Astrocyte (in vitro differentiated cells and primary cell): ENCODE data around the gene MDFI. TPM values are rescaled to one million over a fixed set of nuclear protein-coding genes. Genes with fewer than 3 reads are reported as not detected.
A peak's percentile ranks its signal among the peaks of the same experiment; 100 is the strongest.

ENCODE experiments used
- DNase-seq: peaks from one replicate; pipeline ENCODE4 v3.0.0-alpha.2; 2010; ENCODE audit warnings: low read depth
- FAIRE-seq: peaks from 2 replicates; lab custom pipeline; 2011; peaks lifted over from hg19 to GRCh38; lab: Jason Lieb, UNC
- H2AFZ ChIP-seq: 2 replicates; pipeline ENCODE4 v1.6.0; 2012; ENCODE audit warnings: low read depth, low read length, inconsistent platforms
- H3K27ac ChIP-seq: 2 replicates; pipeline ENCODE4 v1.5.1; 2011; ENCODE audit warnings: low read depth, low read length, inconsistent platforms
- H3K27me3 ChIP-seq: 2 replicates; pipeline ENCODE4 v1.6.0; 2011; ENCODE audit warnings: low read length, inconsistent platforms; ENCODE audit not compliant: insufficient read depth
- H3K36me3 ChIP-seq: 2 replicates; pipeline ENCODE4 v1.5.1; 2011; ENCODE audit warnings: low read length, inconsistent platforms; ENCODE audit not compliant: insufficient read depth
- H3K4me1 ChIP-seq: 2 replicates; pipeline ENCODE4 v1.5.1; 2011; ENCODE audit warnings: low read length, inconsistent platforms; ENCODE audit not compliant: insufficient read depth
- H3K4me2 ChIP-seq: 2 replicates; pipeline ENCODE4 v1.6.0; 2012; ENCODE audit warnings: low read length, inconsistent platforms
- H3K4me3 ChIP-seq: 2 replicates; pipeline ENCODE4 v1.5.1; 2011; ENCODE audit warnings: low read depth, mild to moderate bottlenecking, low read length, inconsistent platforms; ENCODE audit not compliant: insufficient read depth
- H3K79me2 ChIP-seq: 2 replicates; pipeline ENCODE4 v1.6.0; 2012; ENCODE audit warnings: mild to moderate bottlenecking, low read length, inconsistent platforms; ENCODE audit not compliant: insufficient read depth
- H3K9ac ChIP-seq: 2 replicates; pipeline ENCODE4 v1.6.0; 2012; ENCODE audit warnings: mild to moderate bottlenecking, low read length, inconsistent platforms
- H3K9me3 ChIP-seq: 2 replicates; pipeline ENCODE4 v1.5.1; 2012; ENCODE audit warnings: low read depth, mild to moderate bottlenecking, low read length, inconsistent platforms; ENCODE audit not compliant: insufficient read depth
- H4K20me1 ChIP-seq: 2 replicates; pipeline ENCODE4 v1.6.0; 2012; ENCODE audit warnings: low read length, inconsistent platforms; ENCODE audit not compliant: insufficient read depth
- H3K27ac Mint-ChIP-seq: one replicate; pipeline ENCODE4 v1.8.0; 2021; ENCODE audit warnings: mild to moderate bottlenecking, mixed read lengths; ENCODE audit not compliant: unreplicated experiment
- H3K27me3 Mint-ChIP-seq: one replicate; pipeline ENCODE4 v1.8.0; 2021; ENCODE audit warnings: low read depth, mixed read lengths; ENCODE audit not compliant: unreplicated experiment
- H3K36me3 Mint-ChIP-seq: one replicate; pipeline ENCODE4 v1.8.0; 2021; ENCODE audit warnings: low read depth, mixed read lengths; ENCODE audit not compliant: unreplicated experiment
- H3K4me1 Mint-ChIP-seq: one replicate; pipeline ENCODE4 v1.8.0; 2021; ENCODE audit warnings: low read depth, mixed read lengths; ENCODE audit not compliant: unreplicated experiment
- H3K4me3 Mint-ChIP-seq: one replicate; pipeline ENCODE4 v1.8.0; 2021; ENCODE audit warnings: mild to moderate bottlenecking, moderate library complexity, mixed read lengths; ENCODE audit not compliant: unreplicated experiment
- H3K9me3 Mint-ChIP-seq: one replicate; pipeline ENCODE4 v1.8.0; 2021; ENCODE audit warnings: mild to moderate bottlenecking, mixed read lengths; ENCODE audit not compliant: unreplicated experiment
- CTCF ChIP-seq: IDR thresholded peaks from 2 replicates; pipeline ENCODE4 v1.5.1; 2011; ENCODE audit warnings: low read depth, mild to moderate bottlenecking, inconsistent platforms, low read length, moderate library complexity; ENCODE audit not compliant: insufficient read depth
- EZH2 ChIP-seq: IDR thresholded peaks from 2 replicates; pipeline ENCODE4 v1.6.1; 2012; ENCODE audit warnings: mild to moderate bottlenecking, low read length, inconsistent platforms; ENCODE audit not compliant: insufficient read depth
- total RNA-seq: library from RNA; stranded (reverse); gene quantifications from 2 replicates; pipeline ENCODE4 v1.2.1, GENCODE V29; 2021

MDFI gene
- total RNA-seq, 1 donor from 2014 or later = 144 TPM

GRCh38 chr6:41636833-41637193, 1.5 kb upstream of the MDFI start:
- Histone ChIP-seq H4K20me1 (peaks cover 30% of the 10 kb centered on the region), H3K4me1 (peaks cover 38% of the 10 kb centered on the region), H2AFZ (peak overlapping the region; percentile 79), H3K27me3 (peaks cover 4% of the 10 kb centered on the region), H3K4me2 (peak overlapping the region; percentile 98), H3K4me3 (peak overlapping the region; percentile 71), H3K9ac (peak overlapping the region; percentile 71), H3K79me2 (peaks cover 27% of the 10 kb centered on the region), H3K9me3 (no peaks in the 10 kb centered on the region), H3K36me3 (no peaks in the 10 kb centered on the region), H3K27ac (no peak overlapping the region)
- no peaks in the 10 kb centered on the region for H3K9me3 Mint-ChIP-seq
- H3K4me3 Mint-ChIP-seq = peak overlapping the region; percentile 85
- FAIRE-seq (no peak), DNase-seq (no peak)
- peaks cover 44% of the 10 kb centered on the region for H3K4me1 Mint-ChIP-seq
- peaks cover 1% of the 10 kb centered on the region for H3K27me3 Mint-ChIP-seq
- H3K27ac Mint-ChIP-seq = peak overlapping the region; percentile 63
- H3K36me3 Mint-ChIP-seq = peaks cover 13% of the 10 kb centered on the region
- no peak for TF ChIP-seq EZH2
- no peak for TF ChIP-seq CTCF

DNA sequence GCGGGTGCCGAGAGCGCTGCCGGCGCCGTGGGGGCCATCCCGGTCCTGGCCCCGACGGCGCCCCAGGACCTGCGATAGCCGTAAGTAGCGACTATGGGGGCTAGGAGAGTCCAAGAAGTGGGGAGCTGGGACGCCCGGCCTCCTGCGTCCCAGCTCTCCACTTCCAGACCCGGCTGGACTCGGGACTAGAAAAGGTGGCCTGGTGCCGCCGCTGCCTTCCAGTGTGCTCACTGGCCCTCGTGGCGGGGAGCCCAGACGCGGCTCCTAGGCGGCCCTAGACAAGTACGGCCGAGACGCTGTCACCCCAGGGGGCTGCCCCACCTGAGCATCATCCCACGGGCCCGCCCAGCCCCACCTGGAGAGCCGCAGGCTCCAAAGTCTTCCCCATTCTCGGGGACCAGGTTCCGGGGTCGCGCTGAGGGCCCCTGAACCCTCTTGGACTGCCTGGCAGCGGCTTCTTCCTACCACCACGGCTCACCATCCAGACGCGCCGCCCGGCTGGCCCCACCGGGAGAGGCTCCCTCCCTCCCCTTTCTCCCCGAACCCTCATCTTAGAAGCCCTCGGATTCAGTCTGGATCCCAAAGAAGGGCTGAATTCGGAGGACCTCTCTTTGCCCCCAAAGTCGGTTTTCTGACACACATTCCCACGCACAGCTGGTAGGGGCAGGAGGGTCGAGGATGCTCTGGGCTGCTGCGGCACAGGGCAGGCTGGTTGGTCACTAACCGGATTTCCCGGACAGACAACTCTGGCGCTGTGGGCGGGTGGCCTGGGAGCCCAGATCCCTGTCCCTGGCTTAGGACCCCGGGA, 870 bp upstream of the MDFI start:
- Mint-ChIP-seq H3K27me3 (no peaks in the 10 kb centered on the region), H3K9me3 (no peaks in the 10 kb centered on the region), H3K36me3 (peaks cover 15% of the 10 kb centered on the region), H3K27ac (peak overlapping the region; percentile 92), H3K4me3 (peak overlapping the region; percentile 93), H3K4me1 (peaks cover 49% of the 10 kb centered on the region)
- H3K27ac ChIP-seq = no peak overlapping the region
- peak overlapping the region; percentile 98 for H3K4me2 ChIP-seq
- no peak for TF ChIP-seq CTCF
- peak; percentile 79 for TF ChIP-seq EZH2
- H3K36me3 ChIP-seq = no peaks in the 10 kb centered on the region
- peak overlapping the region; percentile 71 for H3K9ac ChIP-seq
- FAIRE-seq (no peak), DNase-seq (no peak)
- peak overlapping the region; percentile 71 for H3K4me3 ChIP-seq
- peaks cover 36% of the 10 kb centered on the region for H4K20me1 ChIP-seq
- no peaks in the 10 kb centered on the region for H3K9me3 ChIP-seq
- H3K79me2 ChIP-seq = peaks cover 28% of the 10 kb centered on the region
- H2AFZ ChIP-seq = peak overlapping the region; percentile 79
- H3K27me3 ChIP-seq = no peaks in the 10 kb centered on the region
- H3K4me1 ChIP-seq = peaks cover 38% of the 10 kb centered on the region
